ENCODE results near the gene DDX50. TPM values are rescaled to one million over a fixed set of nuclear protein-coding genes. Genes with fewer than 3 reads are reported as not detected.
"Not testable (repeated sequence)": the region's sequence is repeated elsewhere in the genome, so short reads cannot be mapped to it uniquely, and the experiment has no call there.

DDX50 gene
- total RNA-seq, 1 donor from 2014 or later: 31.6 TPM

GRCh38 chr10:68902382-68902781 lies 1.3 kb downstream of the DDX50 start:
- Mint-ChIP-seq H3K4me3 (ENCODE audit: unreplicated experiment) (peak overlapping the region; percentile 97), H3K9me3 (ENCODE audit: unreplicated experiment) (peaks cover 4% of the 10 kb centered on the region), H3K27me3 (ENCODE audit: unreplicated experiment) (peaks cover 5% of the 10 kb centered on the region), H3K4me1 (ENCODE audit: low read depth, unreplicated experiment) (peaks cover 19% of the 10 kb centered on the region), H3K36me3 (ENCODE audit: unreplicated experiment) (no peaks in the 10 kb centered on the region), H3K27ac (ENCODE audit: unreplicated experiment) (peak overlapping the region; percentile 45)
- no peak for DNase-seq
- no peak for TF ChIP-seq CTCF (IDR thresholded peaks at IDR 0.05; ENCODE audit: partially characterized antibody, unreplicated experiment)

- Mint-ChIP-seq H3K27ac (ENCODE audit: unreplicated experiment) (no peak overlapping the region), H3K4me3 (ENCODE audit: unreplicated experiment) (no peak overlapping the region), H3K27me3 (ENCODE audit: unreplicated experiment) (peaks cover 2% of the 10 kb centered on the region), H3K4me1 (ENCODE audit: low read depth, unreplicated experiment) (no peaks in the 10 kb centered on the region), H3K36me3 (ENCODE audit: unreplicated experiment) (no peaks in the 10 kb centered on the region), H3K9me3 (ENCODE audit: unreplicated experiment) (no peaks in the 10 kb centered on the region)
- TF ChIP-seq CTCF (IDR thresholded peaks at IDR 0.05; ENCODE audit: partially characterized antibody, unreplicated experiment): no peak
- no peak for DNase-seq
These were observed 23.5 kb downstream of the DDX50 start for GRCh38 chr10:68924593-68924992.

GRCh38 chr10:68925489-68925888 lies 24.4 kb downstream of the DDX50 start:
- peaks cover 2% of the 10 kb centered on the region for H3K27me3 Mint-ChIP-seq (ENCODE audit: unreplicated experiment)

GRCh38 chr10:68929157-68929556 lies 28.0 kb downstream of the DDX50 start:
- not testable (repeated sequence) for H3K9me3 Mint-ChIP-seq (ENCODE audit: unreplicated experiment); H3K36me3 Mint-ChIP-seq (ENCODE audit: unreplicated experiment); H3K27ac Mint-ChIP-seq (ENCODE audit: unreplicated experiment)

More at GRCh38 chr10:68925489-68925888, 24.4 kb downstream of the DDX50 start:
- Mint-ChIP-seq H3K4me3 (ENCODE audit: unreplicated experiment) (no peak overlapping the region), H3K36me3 (ENCODE audit: unreplicated experiment) (no peaks in the 10 kb centered on the region), H3K4me1 (ENCODE audit: low read depth, unreplicated experiment) (no peaks in the 10 kb centered on the region), H3K9me3 (ENCODE audit: unreplicated experiment) (peaks cover 3% of the 10 kb centered on the region), H3K27ac (ENCODE audit: unreplicated experiment) (no peak overlapping the region)
- no peak for TF ChIP-seq CTCF (IDR thresholded peaks at IDR 0.05; ENCODE audit: partially characterized antibody, unreplicated experiment)
- DNase-seq: no peak

GRCh38 chr10:68929888-68930287 lies 28.8 kb downstream of the DDX50 start:
- not testable (repeated sequence) for H3K36me3 Mint-ChIP-seq (ENCODE audit: unreplicated experiment); H3K27me3 Mint-ChIP-seq (ENCODE audit: unreplicated experiment); DNase-seq; H3K4me3 Mint-ChIP-seq (ENCODE audit: unreplicated experiment); H3K9me3 Mint-ChIP-seq (ENCODE audit: unreplicated experiment); H3K4me1 Mint-ChIP-seq (ENCODE audit: low read depth, unreplicated experiment); H3K27ac Mint-ChIP-seq (ENCODE audit: unreplicated experiment)

More at GRCh38 chr10:68929157-68929556, 28.0 kb downstream of the DDX50 start:
- not testable (repeated sequence) for DNase-seq; H3K4me3 Mint-ChIP-seq (ENCODE audit: unreplicated experiment); H3K27me3 Mint-ChIP-seq (ENCODE audit: unreplicated experiment); H3K4me1 Mint-ChIP-seq (ENCODE audit: low read depth, unreplicated experiment)

- not testable (repeated sequence) for H3K4me1 Mint-ChIP-seq (ENCODE audit: low read depth, unreplicated experiment); H3K9me3 Mint-ChIP-seq (ENCODE audit: unreplicated experiment); H3K27me3 Mint-ChIP-seq (ENCODE audit: unreplicated experiment); DNase-seq; H3K4me3 Mint-ChIP-seq (ENCODE audit: unreplicated experiment); H3K36me3 Mint-ChIP-seq (ENCODE audit: unreplicated experiment); H3K27ac Mint-ChIP-seq (ENCODE audit: unreplicated experiment)
These were observed 31.7 kb downstream of the DDX50 start for GRCh38 chr10:68932860-68933259.

- TF ChIP-seq CTCF (IDR thresholded peaks at IDR 0.05; ENCODE audit: partially characterized antibody, unreplicated experiment): no peak
- peaks cover 1% of the 10 kb centered on the region for H3K9me3 Mint-ChIP-seq (ENCODE audit: unreplicated experiment)
- no peaks in the 10 kb centered on the region for H3K4me1 Mint-ChIP-seq (ENCODE audit: low read depth, unreplicated experiment)
- no peak overlapping the region for H3K4me3 Mint-ChIP-seq (ENCODE audit: unreplicated experiment)
- H3K27me3 Mint-ChIP-seq (ENCODE audit: unreplicated experiment): no peaks in the 10 kb centered on the region
- no peak for DNase-seq
- no peaks in the 10 kb centered on the region for H3K36me3 Mint-ChIP-seq (ENCODE audit: unreplicated experiment)
- H3K27ac Mint-ChIP-seq (ENCODE audit: unreplicated experiment): no peak overlapping the region
These were observed 33.9 kb downstream of the DDX50 start for GRCh38 chr10:68934994-68935393.

Data from glutamatergic neuron (in vitro differentiated cells).